CD4-positive, alpha-beta T cell (primary cell): Measurements from ENCODE around the gene PPP6R3. TPM values are rescaled to one million over a fixed set of nuclear protein-coding genes. Genes with fewer than 3 reads are reported as not detected.
"Not testable (repeated sequence)": the region's sequence is repeated elsewhere in the genome, so short reads cannot be mapped to it uniquely, and the experiment has no call there.

ENCODE experiments used
- ATAC-seq: fragments of 200-7000 bp; cut with Tn5 transposase; one replicate; pipeline ENCODE4 v1.10.0; 2022; ENCODE audit warnings: mild to moderate bottlenecking; ENCODE audit not compliant: poor library complexity
- CTCF ChIA-PET: fragments of 350-600 bp; sonication (Branson Sonifier 250); formaldehyde crosslinking; loops from one replicate; lab custom pipeline; 2021; ENCODE audit warnings: antibody characterized with exemption, inconsistent platforms; lab: Charles Lee
- POLR2A ChIA-PET: fragments of 350-600 bp; sonication (Branson Sonifier 250); formaldehyde crosslinking; loops from one replicate; lab custom pipeline; 2021; ENCODE audit warnings: antibody characterized with exemption, inconsistent platforms; lab: Charles Lee
- DNase-seq, 14 experiments: peaks; one replicate each; pipeline ENCODE4 v3.0.0-alpha.2; 2013 to 2020; ENCODE audit warnings: mixed read lengths in 2 of 14
- H3K27ac ChIP-seq, 2 donors: one replicate each; pipeline versions ENCODE4 v1.5.1 to v1.7.0; 2013; ENCODE audit warnings: low read length in 2 of 2, low read depth in 1 of 2, mild to moderate bottlenecking in 1 of 2
- H3K27me3 ChIP-seq, 2 experiments: 1 replicate in 1 of 2; 2 replicates in 1 of 2; pipeline versions ENCODE4 v1.6.1 to v1.7.0; 2013; ENCODE audit warnings: low read length in 2 of 2, control low read depth in 1 of 2, mild to moderate bottlenecking in 1 of 2, moderate library complexity in 1 of 2; ENCODE audit not compliant: insufficient read depth in 2 of 2, control insufficient read depth in 1 of 2
- H3K36me3 ChIP-seq: one replicate; pipeline ENCODE4 v1.6.1; 2013; ENCODE audit warnings: low read length, control low read depth; ENCODE audit not compliant: insufficient read depth
- H3K4me1 ChIP-seq: one replicate; pipeline ENCODE4 v1.6.1; 2013; ENCODE audit warnings: low read length, control low read depth; ENCODE audit not compliant: insufficient read depth
- H3K4me3 ChIP-seq: one replicate; pipeline ENCODE4 v1.5.1; 2013; ENCODE audit warnings: mild to moderate bottlenecking, low read length, moderate library complexity
- H3K9me3 ChIP-seq, 2 experiments: 1 replicate in 1 of 2; 2 replicates in 1 of 2; pipeline versions ENCODE4 v1.6.1 to v1.7.0; 2013; ENCODE audit warnings: low read length in 2 of 2, mild to moderate bottlenecking in 2 of 2, control low read depth in 1 of 2, moderate library complexity in 1 of 2; ENCODE audit not compliant: control insufficient read depth in 1 of 2, insufficient read depth in 1 of 2
- H3K27ac Mint-ChIP-seq: one replicate; pipeline ENCODE4 v1.8.0; 2020; ENCODE audit warnings: mixed read lengths
- H3K27me3 Mint-ChIP-seq: one replicate; pipeline ENCODE4 v1.8.0; 2021; ENCODE audit warnings: mixed read lengths
- H3K36me3 Mint-ChIP-seq: one replicate; pipeline ENCODE4 v1.8.0; 2021; ENCODE audit warnings: low read depth, mixed read lengths
- H3K4me1 Mint-ChIP-seq: one replicate; pipeline ENCODE4 v1.8.0; 2021; ENCODE audit warnings: low read depth, mixed read lengths
- H3K4me3 Mint-ChIP-seq: one replicate; pipeline ENCODE4 v1.8.0; 2020; ENCODE audit warnings: mild to moderate bottlenecking, mixed read lengths
- H3K9me3 Mint-ChIP-seq: one replicate; pipeline ENCODE4 v1.8.0; 2020; ENCODE audit warnings: mixed read lengths
- CTCF ChIP-seq: fragments of 200-600 bp; IDR thresholded peaks from one replicate; pipeline ENCODE4 v1.8.0; 2022; ENCODE audit warnings: antibody characterized with exemption, mild to moderate bottlenecking
- intact Hi-C, 2 experiments: fragments of 100-400 bp; cut with DNase I in 1 of 2; cut with micrococcal nuclease in 1 of 2; formaldehyde crosslinking; loops; one replicate each; pipeline versions ENCODE4 v1.15.1 to v1.9.0; 2023 to 2025; cut with DNase I, micrococcal nuclease
- total RNA-seq, 174 experiments: library from RNA in 2 of 174; stranded (reverse) in 2 of 174; gene quantifications; one replicate each; pipeline ENCODE4 v1.2.3 and lab custom pipeline; 2021 to 2026

The PPP6R3 gene
- total RNA-seq, 2 experiments from 2014 or later, result 108 to 109 TPM

GRCh38 chr11:68632802-68633201, 172.2 kb downstream of the PPP6R3 start:
- ATAC-seq (peak; percentile 48), DNase-seq (peak in 12 of 14 experiments; percentile 26 to 71 (median 36))
- intact Hi-C loops, result loop anchor here (2.0 to 5.0 kb wide), 2 partner anchors 164 to 456 kb away; no protein-coding TSS in a partner anchor
- POLR2A ChIA-PET, result no interaction called here
- peaks cover 9% of the 10 kb centered on the region for H3K27me3 Mint-ChIP-seq
- no peaks in the 10 kb centered on the region for H3K4me1 ChIP-seq
- H3K4me1 Mint-ChIP-seq, result no peaks in the 10 kb centered on the region
- no peaks in the 10 kb centered on the region for H3K36me3 Mint-ChIP-seq
- H3K4me3 ChIP-seq, result no peak overlapping the region
- no peak overlapping the region for H3K4me3 Mint-ChIP-seq
- H3K36me3 ChIP-seq, result no peaks in the 10 kb centered on the region
- no peaks in the 10 kb centered on the region for H3K27me3 ChIP-seq
- no peak overlapping the region for H3K27ac Mint-ChIP-seq
- no peaks in the 10 kb centered on the region for H3K9me3 ChIP-seq
- no peak overlapping the region for H3K27ac ChIP-seq
- CTCF ChIA-PET, result no interaction called here
- peak; percentile 25 for TF ChIP-seq CTCF
- H3K9me3 Mint-ChIP-seq, result no peaks in the 10 kb centered on the region

GRCh38 chr11:68634606-68635005, 174.1 kb downstream of the PPP6R3 start:
- intact Hi-C loops, result loop anchor here in 1 of 2 experiments (5.0 kb wide), 1 partner anchor 163 kb away; no protein-coding TSS in a partner anchor
- H3K27me3 Mint-ChIP-seq, H3K4me1 Mint-ChIP-seq, H3K36me3 Mint-ChIP-seq, DNase-seq, H3K9me3 Mint-ChIP-seq, H3K4me3 ChIP-seq, H3K4me3 Mint-ChIP-seq, H3K9me3 ChIP-seq, CTCF ChIA-PET, H3K27ac Mint-ChIP-seq, H3K27ac ChIP-seq, H3K27me3 ChIP-seq, ATAC-seq, H3K4me1 ChIP-seq, POLR2A ChIA-PET, H3K36me3 ChIP-seq: not testable (repeated sequence)

DNA sequence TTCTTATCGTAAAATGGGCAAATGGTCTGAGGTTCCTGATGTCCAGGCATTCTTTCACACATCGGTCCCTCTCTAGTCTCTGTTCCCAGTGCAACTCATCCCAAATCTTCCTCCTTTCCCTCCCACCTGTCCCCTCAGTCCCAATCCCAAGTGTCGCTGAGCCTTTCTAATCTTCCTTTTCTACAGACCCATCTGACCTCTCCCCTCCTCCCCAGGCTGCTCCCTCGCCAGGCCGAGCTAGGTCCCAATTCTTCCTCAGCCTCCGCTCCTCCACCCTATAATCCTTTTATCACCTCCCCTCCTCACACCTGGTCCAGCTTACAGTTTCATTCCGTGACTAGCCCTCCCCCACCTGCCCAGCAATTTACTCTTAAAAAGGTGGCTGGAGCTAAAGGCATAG, 174.6 kb downstream of the PPP6R3 start:
- H3K4me1 ChIP-seq, H3K36me3 Mint-ChIP-seq, H3K4me1 Mint-ChIP-seq, H3K9me3 Mint-ChIP-seq, intact Hi-C loops, H3K9me3 ChIP-seq, H3K36me3 ChIP-seq, H3K27me3 ChIP-seq, CTCF ChIA-PET, H3K27me3 Mint-ChIP-seq, ATAC-seq, DNase-seq, POLR2A ChIA-PET, H3K27ac Mint-ChIP-seq, H3K4me3 ChIP-seq, H3K4me3 Mint-ChIP-seq, H3K27ac ChIP-seq: not testable (repeated sequence)

DNA sequence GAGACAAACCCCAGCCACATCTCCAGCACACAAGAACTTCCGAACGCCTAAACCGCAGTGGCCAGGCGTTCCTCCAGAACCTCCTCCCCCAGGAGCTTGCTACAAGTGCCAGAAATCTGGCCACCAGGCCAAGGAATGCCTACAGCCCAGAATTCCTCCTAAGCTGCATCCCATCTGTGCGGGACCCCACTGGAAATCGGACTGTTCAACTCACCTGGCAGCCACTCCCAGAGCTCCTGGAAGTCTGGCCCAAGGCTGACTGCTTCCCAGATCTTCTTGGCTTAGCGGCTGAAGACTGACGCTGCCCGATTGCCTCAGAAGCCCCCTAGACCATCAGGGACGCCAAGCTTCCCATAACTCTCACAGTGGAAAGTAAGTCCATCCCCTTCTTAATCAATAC, 175.3 kb downstream of the PPP6R3 start:
- intact Hi-C loops, H3K27ac Mint-ChIP-seq, H3K4me3 ChIP-seq, H3K9me3 ChIP-seq, H3K27me3 Mint-ChIP-seq, H3K27ac ChIP-seq, H3K4me1 Mint-ChIP-seq, ATAC-seq, H3K4me1 ChIP-seq, CTCF ChIA-PET, POLR2A ChIA-PET, H3K36me3 ChIP-seq, H3K36me3 Mint-ChIP-seq, H3K27me3 ChIP-seq, DNase-seq, H3K4me3 Mint-ChIP-seq, H3K9me3 Mint-ChIP-seq: not testable (repeated sequence)

DNA sequence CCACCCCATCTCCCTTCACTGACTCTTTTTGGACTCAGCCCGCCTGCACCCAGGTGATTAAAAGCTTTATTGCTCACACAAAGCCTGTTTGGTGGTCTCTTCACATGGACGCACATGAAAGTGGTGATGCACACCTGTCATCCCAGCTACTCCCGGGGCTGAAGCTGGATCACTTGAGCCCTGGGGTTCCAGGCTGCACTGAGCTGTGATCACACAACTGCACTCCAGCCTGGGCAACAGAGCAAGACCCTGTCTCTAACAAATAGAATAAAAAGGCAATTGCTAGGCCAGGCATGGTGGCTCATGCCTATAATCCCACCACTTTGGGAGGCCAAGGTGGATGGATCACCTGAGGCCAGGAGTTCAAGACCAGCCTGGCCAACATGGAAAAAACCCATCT, 178.8 kb downstream of the PPP6R3 start:
- CTCF ChIA-PET, H3K4me1 ChIP-seq, DNase-seq, H3K27ac ChIP-seq, ATAC-seq, POLR2A ChIA-PET, H3K9me3 ChIP-seq, H3K36me3 ChIP-seq, H3K27ac Mint-ChIP-seq, H3K4me1 Mint-ChIP-seq, H3K27me3 Mint-ChIP-seq, intact Hi-C loops, H3K4me3 ChIP-seq, H3K9me3 Mint-ChIP-seq, H3K36me3 Mint-ChIP-seq, H3K27me3 ChIP-seq, H3K4me3 Mint-ChIP-seq: not testable (repeated sequence)
